H1 (cell line): ENCODE data around the gene PREX1. TPM values are rescaled to one million over a fixed set of nuclear protein-coding genes. Genes with fewer than 3 reads are reported as not detected.

ENCODE experiments used
- EGR1 ChIP-seq: IDR thresholded peaks from 2 replicates; pipeline ENCODE4 v1.6.1; 2011; ENCODE audit warnings: low read depth, low read length, borderline replicate concordance
- EP300 ChIP-seq, 2 experiments: IDR thresholded peaks; 1 replicate in 1 of 2; 2 replicates in 1 of 2; pipeline ENCODE4 v1.6.1; 2011 to 2012; ENCODE audit warnings: low read depth in 2 of 2, low read length in 2 of 2, mild to moderate bottlenecking in 2 of 2, borderline replicate concordance in 1 of 2, inconsistent platforms in 1 of 2, moderate library complexity in 1 of 2
- GABPA ChIP-seq: IDR thresholded peaks from 2 replicates; pipeline ENCODE4 v1.6.1; 2011; ENCODE audit warnings: mild to moderate bottlenecking, low read length, moderate library complexity, borderline replicate concordance; ENCODE audit not compliant: insufficient read depth
- NRF1 ChIP-seq: IDR thresholded peaks from 2 replicates; pipeline ENCODE4 v1.6.1; 2011; ENCODE audit warnings: mild to moderate bottlenecking, low read depth, low read length, improper control_type of control experiment
- SIRT6 ChIP-seq: IDR thresholded peaks from one replicate; pipeline ENCODE4 v1.7.1; 2012; ENCODE audit warnings: low read length, inconsistent platforms
- TAF1 ChIP-seq: IDR thresholded peaks from 2 replicates; pipeline ENCODE4 v1.6.1; 2011; ENCODE audit warnings: mild to moderate bottlenecking, low read depth, low read length
- polyA plus RNA-seq, 7 experiments: library from polyadenylated mRNA; depleted of rRNA in 3 of 7; stranded (reverse) in 5 of 7; unstranded in 2 of 7; fragments of >200 nt in 5 of 7; fragments of 200-250 nt in 2 of 7; gene quantifications; 1 replicate in 5 of 7; 2 replicates in 1 of 7; 4 replicates in 1 of 7; pipeline versions ENCODE4 v1.2.1 to v1.2.3, GENCODE V29; 2011 to 2013; ENCODE audit warnings: missing spikeins in 2 of 7, mixed read lengths in 2 of 7
- total RNA-seq: library from RNA; stranded (reverse); fragmentation: NEBNext Ultra II Directional; extraction: Animal tissue kit (Norgen Biotek cat#: 25700); gene quantifications from 2 replicates; pipeline ENCODE4 v1.2.1, GENCODE V29; 2021

The PREX1 gene
- total and polyA plus RNA-seq, 2 of the 8 experiments (the other 6 are each of a cell fraction or from before 2014, with no cell fraction given): 10.7 to 12.8 TPM

DNA sequence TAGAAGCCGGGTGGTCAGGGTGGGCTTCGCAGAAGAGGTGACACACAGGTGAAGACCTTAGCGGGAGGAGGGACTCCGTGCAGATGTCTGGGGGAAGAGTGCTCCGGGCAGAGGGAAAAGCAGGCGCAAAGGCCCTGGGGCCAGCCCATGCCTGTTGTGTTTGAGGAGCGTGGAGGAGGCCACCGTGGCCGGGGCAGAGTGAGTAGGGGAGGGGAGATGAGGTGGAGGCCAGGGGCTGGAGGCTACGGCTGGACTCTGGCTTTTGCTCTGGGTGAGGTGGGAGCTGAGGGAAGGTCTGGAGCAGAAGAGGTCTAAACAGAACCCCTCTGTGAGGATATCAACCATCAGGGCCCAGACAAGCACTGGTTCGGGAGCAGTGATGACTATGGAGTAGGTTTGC, 244.0 kb downstream of the PREX1 start (continued):
- TF ChIP-seq EP300 (IDR thresholded peaks at IDR 0.05; ENCODE audit: borderline replicate concordance in 1 of 2, low read depth in 2 of 2, low read length in 2 of 2): no peak
- no peak for TF ChIP-seq NRF1
- no peak for TF ChIP-seq GABPA
- no peak for TF ChIP-seq SIRT6
- TF ChIP-seq EGR1: no peak
- TF ChIP-seq TAF1: no peak
